ENCODE data around the gene WNT2B.

The WNT2B gene

DNA sequence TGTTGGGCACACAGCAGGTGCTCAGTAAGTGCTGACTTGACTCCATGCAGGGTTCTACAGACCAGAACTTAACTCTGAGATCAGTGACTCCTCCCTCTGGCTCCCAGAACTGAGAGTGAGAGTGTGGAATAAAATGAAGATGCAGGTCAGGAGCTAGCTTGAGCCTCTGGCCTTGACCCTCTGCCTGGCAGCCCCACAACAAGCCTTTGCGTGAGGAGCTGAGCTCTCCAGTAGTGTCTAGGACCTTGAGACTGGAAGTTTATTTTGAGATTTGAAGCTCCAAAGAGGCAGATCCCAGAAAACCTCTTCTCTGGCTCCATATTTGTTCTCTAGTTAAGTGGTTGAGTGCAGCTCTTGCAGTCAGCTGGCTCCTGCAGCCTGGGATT, 3.4 kb upstream of the WNT2B start:
- DNase-seq, result no peak

DNA sequence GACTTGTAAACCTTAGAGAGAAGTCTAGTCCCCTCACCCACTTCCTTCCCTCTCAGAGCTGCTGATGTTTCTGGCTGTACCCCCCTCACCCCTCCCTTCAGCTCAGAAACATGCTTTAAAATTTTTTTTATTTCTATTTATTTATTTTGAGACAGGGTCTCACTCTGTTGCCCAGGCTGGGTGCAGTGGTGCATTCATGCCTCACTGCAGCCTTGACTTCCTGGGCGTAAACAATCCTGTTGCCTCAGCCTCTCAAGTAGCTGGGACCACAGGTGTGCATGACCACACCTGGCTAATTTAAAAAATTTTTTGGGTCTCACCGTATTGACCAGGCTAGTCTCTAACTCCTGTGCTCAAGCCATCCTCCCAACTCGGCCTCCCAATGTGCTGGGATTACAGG, 2.9 kb upstream of the WNT2B start:
- no peak for DNase-seq

DNA sequence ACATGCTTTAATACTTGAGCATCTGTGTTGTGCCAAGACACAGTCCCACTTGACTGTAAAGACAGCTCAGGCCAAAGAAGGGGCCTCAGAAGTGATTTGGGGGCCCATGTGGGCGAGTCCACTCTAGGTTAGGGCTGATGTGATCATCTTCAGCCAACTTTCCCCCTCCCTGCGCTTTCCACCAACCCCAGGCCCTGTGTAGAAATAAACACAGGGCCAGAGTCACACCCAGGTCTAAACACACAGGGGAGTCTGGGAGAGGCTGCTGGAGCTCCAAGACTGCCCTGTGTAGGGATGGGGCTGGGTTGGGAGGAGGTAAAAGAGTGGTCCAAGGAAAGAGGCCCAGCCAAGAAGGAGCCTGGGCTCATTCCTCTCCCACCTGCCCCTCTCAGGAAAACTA, 2.5 kb upstream of the WNT2B start:
- DNase-seq, result no peak

DNA sequence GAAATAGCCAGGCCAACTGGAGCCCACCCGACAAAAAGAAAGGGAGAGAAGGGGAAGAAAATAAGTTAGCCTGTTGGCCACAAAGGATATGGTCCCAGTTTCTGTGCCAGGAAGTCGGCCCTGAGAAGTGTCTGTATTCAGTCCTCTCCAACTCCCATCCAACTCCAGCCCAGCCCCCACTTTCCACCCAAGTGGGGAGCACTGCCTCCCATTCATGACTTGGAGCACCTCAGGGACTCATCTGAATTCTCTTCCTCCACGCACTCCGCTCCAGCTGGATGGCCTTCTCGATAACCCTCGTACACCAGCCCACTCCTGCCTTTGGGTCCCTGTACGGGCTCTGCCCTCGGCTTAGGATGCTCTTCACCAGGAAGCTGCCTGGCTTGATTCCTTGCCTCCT, 2.0 kb upstream of the WNT2B start:
- DNase-seq, result no peak

DNA sequence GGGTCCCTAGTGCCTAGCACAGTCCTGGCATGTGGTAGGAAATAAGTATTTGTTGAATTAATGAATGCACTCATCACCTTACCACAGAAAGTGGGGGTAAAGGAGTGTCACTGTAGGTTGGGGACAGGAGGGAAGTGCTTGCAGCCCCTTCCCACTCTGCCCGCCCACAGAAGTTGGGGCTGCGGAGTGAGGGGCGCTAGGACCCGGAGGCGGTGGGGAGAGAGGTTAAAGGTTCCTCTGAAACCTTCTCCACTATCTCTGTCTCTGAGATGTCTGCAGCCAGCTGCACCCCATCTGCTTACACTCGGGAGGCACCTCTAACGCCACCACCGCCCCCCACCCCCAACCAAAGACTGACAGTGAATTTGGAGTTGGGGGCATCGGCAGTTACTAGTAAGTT, 1.4 kb upstream of the WNT2B start:
- no peak for DNase-seq

DNA sequence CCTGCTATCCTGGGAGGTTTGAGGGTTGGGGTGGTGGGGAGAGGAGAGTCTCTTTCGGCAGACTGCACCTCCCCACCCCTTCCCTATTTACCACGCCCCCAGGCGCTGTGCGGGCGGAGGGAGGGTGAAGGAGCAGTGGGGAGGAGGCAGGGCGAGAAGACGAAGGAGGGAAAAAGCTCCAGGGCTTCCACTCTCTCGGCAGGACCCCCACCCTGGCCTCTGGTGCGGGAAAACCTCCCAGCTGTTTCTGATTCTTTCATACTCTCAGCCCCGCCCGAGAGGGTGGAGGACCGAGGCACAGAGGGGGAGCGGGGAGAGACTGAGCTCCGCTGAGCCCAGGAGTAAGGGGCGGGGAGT, 866 bp upstream of the WNT2B start:
- peak in 1 of 5 donors; percentile 6 for DNase-seq

DNA sequence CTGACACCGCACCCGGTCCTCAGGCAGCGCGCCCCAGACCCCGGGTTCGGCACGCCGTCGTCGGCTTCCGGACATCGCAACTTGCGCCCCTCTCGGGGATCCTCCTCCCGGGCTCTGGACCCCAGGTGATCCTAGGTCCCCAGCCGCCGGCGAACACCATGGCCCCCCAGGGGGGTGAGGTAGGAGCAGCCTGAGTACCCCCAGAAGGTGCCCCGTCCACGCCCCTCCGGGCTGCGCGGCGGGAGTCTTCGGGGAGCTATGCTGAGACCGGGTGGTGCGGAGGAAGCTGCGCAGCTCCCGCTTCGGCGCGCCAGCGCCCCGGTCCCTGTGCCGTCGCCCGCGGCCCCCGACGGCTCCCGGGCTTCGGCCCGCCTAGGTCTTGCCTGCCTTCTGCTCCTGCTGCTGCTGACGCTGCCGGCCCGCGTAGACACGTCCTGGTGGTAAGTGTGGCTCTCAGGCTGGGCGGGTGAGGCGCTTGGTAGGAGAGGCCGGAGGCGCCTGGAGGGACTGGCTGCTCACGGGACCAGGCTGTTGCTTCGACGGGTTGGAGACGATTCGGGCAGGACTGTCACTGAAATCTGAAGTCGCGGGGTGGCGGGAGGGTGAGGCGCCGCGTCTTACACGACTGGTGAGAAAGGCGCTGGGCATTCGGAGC, 367 bp downstream of the WNT2B start:
- DNase-seq, result peak in 1 of 5 donors; percentile 10

DNA sequence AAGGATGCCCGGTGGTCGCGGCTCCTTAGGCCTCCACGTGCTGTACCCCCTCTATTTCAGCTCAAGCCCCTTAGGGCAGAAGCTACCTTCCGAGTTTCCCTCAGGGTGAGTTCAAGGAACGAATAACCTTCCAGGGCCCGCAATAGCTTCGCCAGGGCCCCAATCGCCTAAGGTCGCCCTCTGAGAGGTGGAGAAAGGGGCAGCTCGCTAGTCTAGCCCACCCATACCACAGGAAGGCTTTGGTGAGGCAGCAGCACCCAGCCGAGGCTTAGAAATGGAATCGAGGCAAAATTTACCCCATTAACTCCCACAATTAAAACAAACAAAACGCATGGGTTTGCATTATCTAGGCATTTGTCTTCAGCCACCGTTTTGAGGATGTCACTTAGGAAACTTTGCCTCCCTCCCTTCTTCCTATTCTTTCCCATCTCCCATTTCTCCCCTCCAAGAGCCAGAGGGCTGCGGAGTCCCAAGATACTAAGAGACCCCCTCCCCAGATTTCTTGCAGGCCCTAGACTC, 954 bp downstream of the WNT2B start:
- no peak for DNase-seq

DNA sequence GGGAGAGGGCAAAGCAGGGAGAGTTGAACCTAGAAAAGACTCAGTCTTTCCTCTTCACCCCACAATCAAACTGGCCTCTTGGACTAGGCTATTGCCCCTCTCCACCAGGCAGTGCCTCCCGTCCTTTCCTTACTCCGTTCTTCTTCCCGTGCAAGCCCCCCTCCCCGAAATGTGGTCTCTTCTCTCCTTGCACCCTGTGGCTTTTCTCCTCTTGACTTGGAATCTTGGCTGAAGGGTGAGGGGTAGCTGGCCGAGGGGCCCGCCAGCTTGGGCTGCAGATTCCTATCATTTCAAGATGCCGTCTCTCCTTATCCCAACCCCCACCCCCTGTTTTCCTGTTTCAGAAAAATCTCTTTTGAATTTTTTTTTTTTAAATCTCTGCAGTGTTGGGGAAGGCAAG, 1.6 kb downstream of the WNT2B start:
- no peak for DNase-seq

DNA sequence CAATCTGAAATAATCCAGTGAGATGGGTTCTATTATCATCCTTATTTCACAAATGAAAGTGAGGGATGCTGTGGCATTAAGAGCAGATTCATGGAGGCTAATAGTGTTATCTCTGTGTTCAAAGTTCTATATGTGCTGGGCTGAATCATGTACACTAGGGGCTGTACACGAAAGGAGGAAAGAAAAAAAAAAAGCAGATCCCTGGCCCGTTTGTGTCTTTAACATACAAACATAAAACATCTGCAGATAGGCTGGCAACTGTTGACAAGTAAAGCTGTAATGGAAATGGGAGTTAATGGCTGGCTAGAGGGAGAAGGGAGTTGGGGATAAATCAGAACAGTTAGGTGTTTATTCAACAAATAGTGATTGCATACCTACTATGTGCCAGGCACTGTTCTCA, 3.1 kb downstream of the WNT2B start:
- no peak for DNase-seq

DNA sequence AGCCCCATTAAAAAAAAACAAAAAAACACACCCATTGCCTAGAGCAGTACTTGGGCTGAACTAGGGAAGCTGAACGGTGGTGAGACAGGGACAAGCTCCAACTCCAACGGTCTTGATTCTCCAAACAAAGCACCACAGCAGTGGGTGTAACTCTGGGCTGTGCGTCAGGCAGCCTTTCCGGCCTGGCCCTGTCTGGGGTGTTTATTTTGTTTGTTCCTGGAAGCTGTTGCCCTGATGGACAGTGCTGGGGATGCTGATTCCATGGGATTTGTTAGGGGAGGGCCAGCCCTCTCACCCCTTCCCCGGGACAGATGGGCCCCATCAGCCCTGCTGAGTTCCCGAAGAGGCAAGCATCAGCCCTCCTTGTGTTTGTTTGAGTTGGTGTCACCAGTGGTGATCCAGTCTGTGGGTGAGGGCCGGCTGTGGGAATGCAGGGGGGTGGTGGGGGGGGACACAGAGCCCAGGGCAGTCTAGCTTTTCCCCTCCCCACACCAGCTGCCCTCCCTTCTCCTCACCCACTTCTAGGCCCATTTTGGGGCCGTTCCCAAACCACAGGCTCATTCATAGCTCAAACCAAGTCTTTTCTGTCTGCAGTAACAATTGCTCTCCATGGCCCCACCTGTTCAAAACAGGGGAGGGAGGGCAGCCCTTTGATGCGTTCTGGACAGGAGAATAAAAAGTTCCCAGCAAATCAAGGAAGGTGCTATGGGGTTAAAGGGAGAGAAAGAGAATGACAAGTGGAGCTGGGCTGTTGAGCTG, 4.5 kb downstream of the WNT2B start:
- no peak for DNase-seq

DNA sequence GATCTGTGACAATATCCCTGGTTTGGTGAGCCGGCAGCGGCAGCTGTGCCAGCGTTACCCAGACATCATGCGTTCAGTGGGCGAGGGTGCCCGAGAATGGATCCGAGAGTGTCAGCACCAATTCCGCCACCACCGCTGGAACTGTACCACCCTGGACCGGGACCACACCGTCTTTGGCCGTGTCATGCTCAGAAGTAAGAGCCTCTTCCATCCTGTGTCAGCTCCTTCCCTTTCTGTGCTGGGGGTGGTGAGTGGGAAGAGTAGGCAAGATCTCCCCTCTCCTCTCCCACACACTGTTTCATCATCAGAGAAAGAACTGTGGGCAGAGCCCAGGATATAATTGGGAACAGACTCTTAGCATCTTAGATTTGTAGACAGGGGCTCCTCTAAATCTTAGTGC, 6.1 kb downstream of the WNT2B start:
- no peak for DNase-seq

DNA sequence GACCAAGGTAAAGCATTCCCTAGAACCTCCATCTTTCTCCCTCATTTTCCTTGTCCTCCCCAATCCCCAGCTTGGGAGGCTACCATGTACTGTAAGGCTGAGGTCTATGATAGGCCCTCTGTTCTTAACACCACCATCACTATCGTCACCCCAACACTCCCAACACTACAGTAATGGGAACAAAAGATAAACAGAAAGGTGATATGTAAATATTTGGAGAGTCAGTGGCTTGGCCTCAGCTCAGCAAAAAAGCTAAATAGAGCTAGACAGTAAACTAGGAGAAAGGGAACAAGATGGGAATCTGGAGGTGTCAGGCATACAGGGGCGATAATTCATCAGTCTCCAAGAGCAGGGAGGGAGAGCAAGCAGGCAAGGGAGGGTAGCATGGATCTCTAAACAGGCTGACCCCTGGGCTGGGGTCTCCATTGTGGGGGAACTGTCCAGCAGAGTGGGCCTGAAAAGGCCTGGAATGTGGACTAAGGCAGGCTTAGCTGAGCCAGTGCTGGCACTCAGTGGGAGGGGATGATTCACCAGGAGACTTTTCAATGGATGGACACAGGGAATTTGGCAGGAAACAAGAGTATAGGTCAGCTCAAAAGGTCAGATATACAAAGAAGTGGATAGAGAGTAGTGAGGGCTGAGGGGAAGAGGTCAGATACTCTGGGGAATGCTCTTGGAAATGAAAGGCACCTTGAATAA, 6.7 kb downstream of the WNT2B start:
- no peak for DNase-seq

DNA sequence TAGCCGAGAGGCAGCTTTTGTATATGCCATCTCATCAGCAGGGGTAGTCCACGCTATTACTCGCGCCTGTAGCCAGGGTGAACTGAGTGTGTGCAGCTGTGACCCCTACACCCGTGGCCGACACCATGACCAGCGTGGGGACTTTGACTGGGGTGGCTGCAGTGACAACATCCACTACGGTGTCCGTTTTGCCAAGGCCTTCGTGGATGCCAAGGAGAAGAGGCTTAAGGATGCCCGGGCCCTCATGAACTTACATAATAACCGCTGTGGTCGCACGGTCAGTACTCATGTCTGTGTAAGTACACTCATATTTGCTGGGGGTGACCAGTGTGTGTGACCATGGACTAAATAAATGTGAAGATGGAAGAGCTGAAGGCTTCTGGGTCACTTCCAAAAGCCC, 7.4 kb downstream of the WNT2B start:
- DNase-seq, result no peak

DNA sequence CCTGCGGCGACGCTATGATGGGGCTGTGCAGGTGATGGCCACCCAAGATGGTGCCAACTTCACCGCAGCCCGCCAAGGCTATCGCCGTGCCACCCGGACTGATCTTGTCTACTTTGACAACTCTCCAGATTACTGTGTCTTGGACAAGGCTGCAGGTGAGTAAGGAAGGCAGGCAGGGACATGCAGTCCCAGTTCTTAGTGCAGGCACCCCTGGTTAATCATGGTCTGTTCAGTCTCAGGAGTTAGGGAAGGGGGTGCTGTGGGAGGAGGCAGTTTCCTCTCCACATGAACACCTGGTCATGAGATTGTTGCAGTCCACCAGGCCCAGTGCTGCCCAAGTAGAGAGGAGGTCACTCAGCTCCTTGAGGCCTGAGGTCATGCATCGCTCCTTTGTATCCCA, 8.5 kb downstream of the WNT2B start:
- no peak for DNase-seq

DNA sequence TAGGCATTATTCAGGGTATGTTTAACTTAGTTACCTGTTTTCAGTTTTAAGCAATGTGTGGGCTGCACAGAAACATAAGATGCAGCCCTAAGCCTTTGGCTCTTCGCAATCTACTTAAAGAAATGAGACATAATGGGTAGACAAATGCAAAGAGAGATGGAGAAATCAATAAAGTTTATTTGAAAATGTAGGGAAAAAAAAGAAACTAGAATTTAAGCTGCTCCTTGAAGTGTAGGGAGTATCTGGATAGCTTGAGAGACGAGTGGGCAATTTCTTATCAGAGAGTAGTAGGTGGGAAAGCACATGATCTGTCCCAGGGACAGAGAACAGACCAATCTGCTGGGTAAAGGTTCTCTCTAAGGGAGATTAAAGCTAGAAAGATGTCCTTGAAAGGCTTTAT, 8.9 kb downstream of the WNT2B start:
- no peak for DNase-seq

DNA sequence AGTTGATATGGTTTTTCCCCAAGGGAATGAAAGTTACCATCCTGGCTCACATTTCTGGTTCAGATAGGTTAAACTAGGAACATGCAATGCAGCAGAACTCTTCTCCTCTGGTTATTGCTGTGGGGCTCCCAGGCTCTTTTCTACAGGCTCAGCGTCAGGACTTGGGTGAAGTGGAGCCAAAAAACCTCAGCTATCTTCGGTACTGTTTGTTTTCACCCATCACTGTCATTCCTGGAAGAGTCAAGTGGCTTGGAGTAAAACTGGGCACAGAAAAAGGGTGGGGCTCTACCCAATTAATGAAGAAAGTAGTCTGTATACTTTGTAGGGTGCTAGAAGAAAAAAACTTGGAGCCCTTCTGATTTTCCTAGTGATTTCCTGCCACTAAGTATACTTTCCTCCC, 9.4 kb downstream of the WNT2B start:
- DNase-seq, result no peak

DNA sequence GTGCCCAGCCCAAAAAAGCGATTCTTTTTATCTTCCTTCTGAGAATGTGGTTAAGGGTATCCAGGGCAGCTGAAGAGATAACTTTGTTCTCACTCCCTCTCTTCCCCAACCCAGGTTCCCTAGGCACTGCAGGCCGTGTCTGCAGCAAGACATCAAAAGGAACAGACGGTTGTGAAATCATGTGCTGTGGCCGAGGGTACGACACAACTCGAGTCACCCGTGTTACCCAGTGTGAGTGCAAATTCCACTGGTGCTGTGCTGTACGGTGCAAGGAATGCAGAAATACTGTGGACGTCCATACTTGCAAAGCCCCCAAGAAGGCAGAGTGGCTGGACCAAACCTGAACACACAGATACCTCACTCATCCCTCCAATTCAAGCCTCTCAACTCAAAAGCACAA, 11.4 kb downstream of the WNT2B start:
- DNase-seq, result no peak

DNA sequence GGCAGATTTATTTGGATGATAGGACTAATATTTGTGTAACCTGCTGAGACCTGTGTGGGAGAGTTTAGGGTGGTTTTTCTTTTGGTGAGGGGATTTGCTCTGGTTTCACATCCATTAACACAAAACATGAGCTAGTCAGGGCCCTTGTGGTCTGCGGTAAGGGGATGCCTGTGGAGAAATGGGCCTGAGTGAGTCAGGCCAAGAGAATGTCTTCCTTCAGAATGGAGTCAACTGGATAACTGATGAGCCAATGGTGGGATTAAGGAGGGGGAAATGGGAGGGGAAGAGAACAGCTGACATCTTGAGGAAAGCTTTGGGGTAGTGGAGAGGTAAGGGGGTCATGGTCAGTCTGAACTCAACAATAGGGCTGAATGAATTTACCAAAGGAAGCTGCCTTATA, 13.9 kb downstream of the WNT2B start:
- no peak for DNase-seq

DNA sequence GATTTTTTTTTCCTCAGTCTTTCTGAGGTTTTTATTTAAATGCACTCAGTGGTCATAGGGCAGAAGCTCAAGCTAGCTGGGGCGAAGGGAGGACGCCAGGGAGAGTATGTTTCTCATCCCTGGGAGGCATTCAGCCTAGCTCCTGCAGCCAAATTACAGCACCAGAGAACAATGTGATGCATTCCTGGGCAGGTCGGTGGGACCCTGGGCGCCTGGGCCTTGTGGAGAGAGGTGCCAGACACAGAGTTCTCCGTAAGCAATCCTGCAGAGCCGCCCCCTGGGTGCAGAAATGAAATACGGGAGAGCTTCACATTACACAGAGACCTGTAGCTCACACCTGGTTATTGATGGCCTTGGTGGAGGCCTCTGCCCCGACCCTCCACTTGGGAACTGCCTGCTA, 15.5 kb downstream of the WNT2B start:
- DNase-seq, result no peak

DNA sequence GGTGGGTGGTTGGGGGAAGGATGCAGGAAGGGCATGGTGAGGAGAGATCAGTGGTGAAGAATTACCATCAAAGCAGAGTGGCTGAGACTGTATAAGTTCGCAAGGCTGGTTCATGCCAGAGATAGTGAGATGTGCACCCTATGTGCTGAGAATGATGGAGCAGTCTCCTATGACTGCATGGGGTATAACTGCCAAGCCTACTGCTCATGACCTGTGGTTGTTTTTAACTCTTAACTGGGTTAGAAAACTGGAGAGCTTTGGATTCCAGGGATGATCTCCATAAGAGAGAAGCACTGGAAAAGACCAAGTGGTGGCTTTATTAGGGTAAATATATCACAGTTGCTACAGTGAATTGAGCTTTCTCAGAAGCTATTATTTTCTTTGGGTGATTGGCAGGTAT, 16.2 kb downstream of the WNT2B start:
- no peak for DNase-seq

DNA sequence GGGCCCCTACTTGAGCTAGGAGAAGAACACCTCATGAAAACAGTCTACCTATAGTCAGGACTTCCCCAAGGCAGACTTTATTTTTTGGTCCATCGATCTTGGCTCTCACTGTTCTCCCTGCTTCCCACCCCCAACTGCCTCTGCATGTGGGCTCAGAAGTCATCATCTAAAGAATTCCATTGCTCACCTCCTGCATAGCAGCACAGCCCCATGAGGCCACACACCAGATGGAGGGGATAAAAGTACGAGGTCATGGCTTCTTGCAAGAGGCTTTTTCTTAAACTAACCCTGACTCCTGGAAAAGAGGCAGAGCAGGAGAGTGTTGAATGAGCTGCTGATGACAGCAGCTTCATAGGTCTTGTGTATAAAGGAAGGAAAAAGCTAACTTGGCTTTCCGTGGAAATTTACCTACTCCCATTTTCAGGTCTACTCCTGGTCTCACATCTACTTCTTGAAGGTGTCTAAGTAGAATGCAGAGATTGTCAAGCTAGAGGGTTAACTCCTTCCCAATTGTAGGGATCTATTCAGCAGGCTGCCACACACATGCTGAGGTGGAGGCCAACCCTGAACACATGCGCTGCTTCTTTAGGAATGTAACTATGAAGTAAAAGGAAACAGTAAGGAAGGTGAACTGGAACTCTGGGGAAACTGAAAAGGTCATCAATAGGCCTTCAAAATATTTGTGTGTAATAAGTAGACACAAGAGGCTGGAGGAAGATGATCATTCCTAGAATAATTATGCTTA, 18.7 kb downstream of the WNT2B start:
- no peak for DNase-seq

DNA sequence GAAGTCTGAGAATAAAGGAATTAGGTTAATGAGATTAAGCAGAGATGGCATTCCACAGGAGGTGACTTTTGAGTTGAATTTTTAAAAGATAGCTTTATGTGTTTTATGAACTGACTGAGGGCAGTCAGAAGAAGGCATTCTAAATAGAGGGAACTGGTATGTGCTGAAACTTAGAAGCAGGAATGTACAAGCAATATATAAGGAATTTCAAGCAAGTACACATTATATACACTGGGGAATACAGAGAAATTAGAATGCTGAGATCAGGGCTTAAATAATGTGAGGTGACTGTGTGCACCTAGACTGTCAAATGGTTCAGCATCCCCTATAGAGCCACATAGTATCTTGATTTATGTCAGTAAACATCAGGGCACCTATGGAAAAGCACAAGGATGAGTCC, 19.3 kb downstream of the WNT2B start:
- DNase-seq, result no peak

All from T-helper 1 cell (primary cell).